NCI-H2227 (cell line): Measurements from ENCODE around the gene MAPK8IP1.
A peak's percentile ranks its signal among the peaks of the same experiment; 100 is the strongest.
"Not testable (repeated sequence)": the region's sequence is repeated elsewhere in the genome, so short reads cannot be mapped to it uniquely, and the experiment has no call there.

Experiments
- DNase-seq: peaks from one replicate; lab custom pipeline; 2025; ENCODE audit not compliant: unreplicated experiment; lab: John Stamatoyannopoulos, UW

MAPK8IP1 gene

GRCh38 chr11:45885274-45885920 lies at the start of gene MAPK8IP1:
MAPK8IP1 (plus strand) TSS chr11:45885651; CDS start chr11:45885821, 170 bp downstream.
- DNase-seq = peak; percentile 85

- no peak for DNase-seq
Measured at GRCh38 chr11:45839204-45839603, 46.2 kb upstream of the MAPK8IP1 start.

GRCh38 chr11:45840251-45840650 lies 45.2 kb upstream of the MAPK8IP1 start:
- DNase-seq = not testable (repeated sequence)

GRCh38 chr11:45843158-45843924 lies 42.1 kb upstream of the MAPK8IP1 start:
- DNase-seq = peak; percentile 91

GRCh38 chr11:45844822-45845578 lies 40.5 kb upstream of the MAPK8IP1 start:
- DNase-seq = no peak

GRCh38 chr11:45846174-45846675 lies 39.2 kb upstream of the MAPK8IP1 start:
- DNase-seq = no peak

GRCh38 chr11:45846974-45847910 lies 38.2 kb upstream of the MAPK8IP1 start, which contains the start of gene CRY2:
CRY2 (plus strand) TSS chr11:45847475; CDS start chr11:45847491, 16 bp downstream.
- peak; percentile 99 for DNase-seq

- peak; percentile 59 for DNase-seq
Measured at GRCh38 chr11:45847911-45848316, 37.5 kb upstream of the MAPK8IP1 start.

GRCh38 chr11:45848654-45849081 lies 36.8 kb upstream of the MAPK8IP1 start:
- DNase-seq = peak; percentile 12

- DNase-seq = no peak
Measured at GRCh38 chr11:45850446-45850845, 35.0 kb upstream of the MAPK8IP1 start.

- DNase-seq = no peak
Measured at GRCh38 chr11:45851228-45851627, 34.2 kb upstream of the MAPK8IP1 start.

GRCh38 chr11:45852018-45852711 lies 33.3 kb upstream of the MAPK8IP1 start:
- no peak for DNase-seq

- DNase-seq = no peak
Measured at GRCh38 chr11:45852712-45853101, 32.7 kb upstream of the MAPK8IP1 start.

GRCh38 chr11:45853332-45854219 lies 31.9 kb upstream of the MAPK8IP1 start:
- DNase-seq = no peak

- no peak for DNase-seq
Measured at GRCh38 chr11:45855308-45855707, 30.1 kb upstream of the MAPK8IP1 start.

GRCh38 chr11:45856044-45856468 lies 29.4 kb upstream of the MAPK8IP1 start:
- DNase-seq = no peak

GRCh38 chr11:45857961-45858474 lies 27.4 kb upstream of the MAPK8IP1 start:
- DNase-seq = peak; percentile 40

- DNase-seq = no peak
Measured at GRCh38 chr11:45858751-45859398, 26.6 kb upstream of the MAPK8IP1 start.
